Small intestine (tissue), 16 donors: Measurements from ENCODE around the gene C1QTNF6. TPM values are rescaled to one million over a fixed set of nuclear protein-coding genes. Genes with fewer than 3 reads are reported as not detected.
"Not testable (repeated sequence)": the region's sequence is repeated elsewhere in the genome, so short reads cannot be mapped to it uniquely, and the experiment has no call there.

Experiments
- DNase-seq, 2 donors: peaks; one replicate each; pipeline versions ENCODE4 v3.0.0 to v3.0.0-alpha.2; 2013
- FAIRE-seq: peaks from 2 replicates; lab custom pipeline; 2012; peaks lifted over from hg19 to GRCh38; lab: Jason Lieb, UNC
- H3K27ac ChIP-seq, 3 donors: one replicate each; pipeline ENCODE4 v1.5.1; 2013; ENCODE audit warnings: low read length in 2 of 3, mild to moderate bottlenecking in 2 of 3, control low read depth in 1 of 3, inconsistent platforms in 1 of 3, low read depth in 1 of 3, moderate library complexity in 1 of 3
- H3K27me3 ChIP-seq, 3 donors: one replicate each; pipeline ENCODE4 v1.6.1; 2013; ENCODE audit warnings: low read length in 3 of 3, inconsistent platforms in 1 of 3; ENCODE audit not compliant: control insufficient read depth in 3 of 3, insufficient read depth in 3 of 3
- H3K36me3 ChIP-seq, 3 donors: one replicate each; pipeline ENCODE4 v1.6.1; 2013; ENCODE audit warnings: low read length in 3 of 3, inconsistent platforms in 1 of 3, low read depth in 1 of 3, mild to moderate bottlenecking in 1 of 3, moderate library complexity in 1 of 3; ENCODE audit not compliant: control insufficient read depth in 3 of 3, insufficient read depth in 2 of 3
- H3K4me1 ChIP-seq, 3 donors: one replicate each; pipeline ENCODE4 v1.6.1; 2013; ENCODE audit warnings: low read length in 2 of 3, inconsistent platforms in 1 of 3, low read depth in 1 of 3, mild to moderate bottlenecking in 1 of 3, moderate library complexity in 1 of 3; ENCODE audit not compliant: control insufficient read depth in 3 of 3, insufficient read depth in 2 of 3
- H3K4me3 ChIP-seq, 3 donors: one replicate each; pipeline ENCODE4 v1.5.1; 2013; ENCODE audit warnings: low read length in 3 of 3, control low read depth in 1 of 3, inconsistent platforms in 1 of 3, low read depth in 1 of 3, mild to moderate bottlenecking in 1 of 3, moderate library complexity in 1 of 3
- H3K9me3 ChIP-seq, 2 donors: one replicate each; pipeline ENCODE4 v1.6.1; 2013; ENCODE audit warnings: low read depth in 1 of 2, low read length in 1 of 2; ENCODE audit not compliant: control insufficient read depth in 2 of 2, insufficient read depth in 1 of 2
- WGBS, 3 donors: extraction: QIAGEN DNeasy Blood & Tissue Kit; methylation state at CpG; one replicate each; pipeline ENCODE4 v1.1.7; 2013; 5-methylcytosine and 5-hydroxymethylcytosine counted together
- long read RNA-seq, 10 donors: transcript quantifications; one replicate each; lab custom pipeline, GENCODE V29; 2026
- polyA plus RNA-seq, 4 donors: library from polyadenylated mRNA; stranded (reverse) in 3 of 4; unstranded in 1 of 4; fragments of 200-250 nt in 3 of 4; fragments of 120-200 nt in 1 of 4; gene quantifications; one replicate each; pipeline versions ENCODE4 v1.2.1 to v1.2.3, GENCODE V29; 2013
- donor health status: healthy with polysubstance abuse.
- donor health status: control.
- donor health status: control.
- donor health status: Bipolar disorder and iron deficiency.
- donor health status: healthy.

C1QTNF6 gene
- polyA plus RNA-seq: 10 to 100 TPM in 1 of 4 donors, 1 to 10 TPM in 3; 2.4 to 20.0 (median 3.1) TPM
- long read RNA-seq, donor 1, transcript C1QTNF6-201 (3 exons, 2,934 nt): major isoform, 12 of 14 reads
- long read RNA-seq, donor 1, partial matches to known transcripts: 0 of 14 reads
- long read RNA-seq, donor 1, other reads (novel, unspliced or antisense): 0 of 14 reads
- long read RNA-seq, donor 2: 0 reads
- long read RNA-seq, donor 3, partial matches to known transcripts: 0 of 4 reads
- long read RNA-seq, donor 3, other reads (novel, unspliced or antisense): 0 of 4 reads
- long read RNA-seq, donor 4: 0 reads
- long read RNA-seq, donor 5: 0 reads
- long read RNA-seq, donor 6, partial matches to known transcripts: 0 of 2 reads
- long read RNA-seq, donor 6, other reads (novel, unspliced or antisense): 0 of 2 reads
- long read RNA-seq, donor 7, transcript C1QTNF6-201 (3 exons, 2,934 nt): major isoform, 5 of 5 reads
- long read RNA-seq, donor 7, partial matches to known transcripts: 0 of 5 reads
- long read RNA-seq, donor 7, other reads (novel, unspliced or antisense): 0 of 5 reads
- long read RNA-seq, donor 8, partial matches to known transcripts: 0 of 1 reads
- long read RNA-seq, donor 8, other reads (novel, unspliced or antisense): 0 of 1 reads
- long read RNA-seq, donor 9: 0 reads
- long read RNA-seq, donor 10, transcript C1QTNF6-201 (3 exons, 2,934 nt): major isoform, 5 of 16 reads
- long read RNA-seq, donor 10, partial matches to known transcripts: 8 of 16 reads
- long read RNA-seq, donor 10, other reads (novel, unspliced or antisense): 0 of 16 reads

- H3K27ac ChIP-seq: peak within 1 kb of the TSS; percentile 35 to 82 (median 58)
- FAIRE-seq: no peak
- DNase-seq: peak in 1 of 2 donors; percentile 62
- no peaks in the 10 kb centered on the region for H3K27me3 ChIP-seq
- peaks cover 0 to 5% of the 10 kb centered on the region in 2 donors for H3K9me3 ChIP-seq
- H3K4me3 ChIP-seq: peak within 1 kb of the TSS in 1 of 3 donors; percentile 20
- H3K4me1 ChIP-seq: peaks cover 3 to 44% (median 11%) of the 10 kb centered on the region in 3 donors
- 21 to 44% (median 30%) methylated on average over 14 to 17 of the region's 17 CpGs for WGBS, 3 donors
- H3K36me3 ChIP-seq: peaks cover 0 to 17% (median 0%) of the 10 kb centered on the region in 3 donors
Observed at GRCh38 chr22:37187891-37188761, at the start of gene C1QTNF6. C1QTNF6 (minus strand) TSS chr22:37188247; CDS start chr22:37188213, 34 bp downstream.

DNA sequence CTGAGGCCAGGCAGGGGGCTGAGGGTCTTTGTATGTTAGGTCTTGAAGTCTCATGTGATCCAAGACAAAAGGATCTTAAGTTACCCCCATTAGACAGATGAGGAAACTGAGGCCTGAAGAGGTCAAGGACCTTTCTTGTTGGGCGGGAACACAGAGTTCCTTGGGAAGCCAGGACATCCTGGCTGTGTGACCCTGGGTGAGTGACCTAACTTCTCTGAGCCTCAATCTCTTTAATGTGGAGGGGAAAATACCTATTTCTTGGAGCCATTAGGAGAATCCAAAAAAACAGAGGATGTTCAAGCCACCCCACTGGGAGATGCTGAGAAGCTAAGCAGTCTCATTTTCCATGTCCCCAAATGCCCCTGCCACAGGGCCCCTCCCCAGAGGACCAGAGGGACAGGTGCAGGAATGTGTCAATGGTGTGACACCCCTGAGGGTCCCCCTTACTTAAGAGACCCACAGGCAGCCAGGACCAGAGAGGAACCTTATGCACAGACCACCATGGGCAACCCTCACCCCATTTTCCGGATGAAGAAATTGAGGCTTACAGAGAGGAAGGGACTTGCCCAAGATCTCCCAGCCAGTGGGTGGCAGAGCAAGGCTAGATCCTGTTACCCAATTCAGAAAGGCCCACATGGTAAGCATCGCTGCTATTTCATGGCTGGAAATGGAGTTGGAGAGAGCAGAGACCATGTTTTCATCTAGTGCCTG is 48.0 kb upstream of the C1QTNF6 start:
- H3K27ac ChIP-seq: peak overlapping the region in 1 of 3 donors; percentile 4
- 89 to 92% (median 91%) methylated on average over 3 of the region's 3 CpGs for WGBS, 3 donors
- no peaks in the 10 kb centered on the region for H3K27me3 ChIP-seq
- H3K4me3 ChIP-seq: no peak overlapping the region
- peaks cover 0 to 28% (median 0%) of the 10 kb centered on the region in 3 donors for H3K36me3 ChIP-seq
- no peaks in the 10 kb centered on the region for H3K9me3 ChIP-seq
- H3K4me1 ChIP-seq: no peaks in the 10 kb centered on the region
- FAIRE-seq (no peak), DNase-seq (no peak)

GRCh38 chr22:37234736-37235711 is 47.0 kb upstream of the C1QTNF6 start:
- H3K27me3 ChIP-seq: no peaks in the 10 kb centered on the region
- no peak overlapping the region for H3K4me3 ChIP-seq
- FAIRE-seq (no peak), DNase-seq (no peak)
- WGBS, 3 donors: 77 to 79% (median 78%) methylated on average over 16 of the region's 16 CpGs
- H3K36me3 ChIP-seq: peaks cover 0 to 22% (median 0%) of the 10 kb centered on the region in 3 donors
- H3K27ac ChIP-seq: peak overlapping the region in 1 of 3 donors; percentile 12
- no peaks in the 10 kb centered on the region for H3K9me3 ChIP-seq
- H3K4me1 ChIP-seq: no peaks in the 10 kb centered on the region

DNA sequence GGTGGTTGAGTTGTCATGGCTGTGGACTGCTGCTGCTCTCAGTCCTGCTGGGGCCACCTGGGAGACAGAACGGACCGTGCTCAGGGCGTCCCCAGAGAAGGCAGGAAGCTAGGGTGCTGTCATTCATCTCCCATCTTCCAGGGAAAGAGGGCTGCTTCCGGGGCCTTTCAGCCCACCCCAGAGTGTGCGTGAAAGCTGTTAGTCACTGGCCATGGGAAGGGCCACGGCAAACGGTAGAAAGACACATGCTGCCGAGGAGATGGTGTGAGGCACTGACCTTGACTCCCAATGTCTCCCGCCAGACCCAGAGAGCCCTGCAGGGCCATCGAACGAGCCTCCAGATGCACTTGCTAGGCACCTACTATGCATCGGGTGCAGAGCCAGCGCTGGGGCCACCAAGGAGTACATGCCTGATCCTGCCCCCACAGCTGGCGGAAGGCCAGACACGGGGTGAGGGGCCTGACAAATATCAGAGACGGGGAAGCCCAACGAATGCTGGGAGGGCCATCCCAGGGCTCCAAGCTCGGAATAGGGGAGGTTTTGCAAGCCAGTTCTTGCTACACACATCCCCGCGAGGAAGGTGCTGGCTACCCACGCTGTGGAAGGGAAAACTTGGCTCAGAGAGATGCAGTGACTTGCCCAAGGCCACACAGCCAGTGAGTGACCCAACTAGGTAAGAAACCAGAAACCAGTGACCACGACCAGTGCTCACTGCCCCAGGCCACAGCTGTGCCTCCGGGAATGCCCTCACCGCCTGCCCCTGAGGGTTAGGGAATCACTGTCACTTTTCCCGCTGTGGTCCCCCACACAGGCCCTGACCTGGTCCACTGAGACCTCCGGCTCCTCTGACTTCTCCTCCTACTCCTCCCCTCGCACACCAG is 45.9 kb upstream of the C1QTNF6 start:
- FAIRE-seq: no peak
- no peaks in the 10 kb centered on the region for H3K4me1 ChIP-seq
- no peaks in the 10 kb centered on the region for H3K9me3 ChIP-seq
- H3K27ac ChIP-seq: no peak overlapping the region
- no peaks in the 10 kb centered on the region for H3K27me3 ChIP-seq
- 68 to 70% (median 69%) methylated on average over 25 to 27 of the region's 27 CpGs for whole genome bisulfite sequencing, 3 donors
- H3K36me3 ChIP-seq: peaks cover 0 to 23% (median 0%) of the 10 kb centered on the region in 3 donors
- no peak for DNase-seq
- no peak overlapping the region for H3K4me3 ChIP-seq

DNA sequence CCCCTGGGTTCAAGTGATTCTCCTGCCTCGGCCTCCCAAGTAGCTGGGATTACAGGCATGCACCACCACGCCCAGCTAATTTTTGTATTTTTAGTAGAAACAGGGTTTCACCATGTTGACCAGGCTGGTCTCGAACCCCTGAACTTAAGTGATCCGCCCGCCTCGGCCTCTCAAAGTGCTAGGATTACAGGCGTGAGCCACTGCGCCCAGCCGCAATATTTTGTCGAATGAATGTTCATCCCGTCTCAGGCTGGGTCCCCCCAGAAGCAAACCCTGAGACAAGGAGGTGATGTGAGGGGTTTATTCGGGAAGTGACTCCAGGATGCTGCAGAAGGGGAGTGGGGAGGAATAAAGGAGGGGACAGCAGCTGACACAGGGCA is 45.3 kb upstream of the C1QTNF6 start:
- H3K9me3 ChIP-seq, H3K27me3 ChIP-seq, H3K27ac ChIP-seq, H3K4me3 ChIP-seq, DNase-seq, FAIRE-seq, H3K4me1 ChIP-seq: not testable (repeated sequence)
- WGBS, 3 donors: 85 to 92% (median 88%) methylated on average over 12 of the region's 12 CpGs
- peaks cover 0 to 23% (median 0%) of the 10 kb centered on the region in 3 donors for H3K36me3 ChIP-seq

DNA sequence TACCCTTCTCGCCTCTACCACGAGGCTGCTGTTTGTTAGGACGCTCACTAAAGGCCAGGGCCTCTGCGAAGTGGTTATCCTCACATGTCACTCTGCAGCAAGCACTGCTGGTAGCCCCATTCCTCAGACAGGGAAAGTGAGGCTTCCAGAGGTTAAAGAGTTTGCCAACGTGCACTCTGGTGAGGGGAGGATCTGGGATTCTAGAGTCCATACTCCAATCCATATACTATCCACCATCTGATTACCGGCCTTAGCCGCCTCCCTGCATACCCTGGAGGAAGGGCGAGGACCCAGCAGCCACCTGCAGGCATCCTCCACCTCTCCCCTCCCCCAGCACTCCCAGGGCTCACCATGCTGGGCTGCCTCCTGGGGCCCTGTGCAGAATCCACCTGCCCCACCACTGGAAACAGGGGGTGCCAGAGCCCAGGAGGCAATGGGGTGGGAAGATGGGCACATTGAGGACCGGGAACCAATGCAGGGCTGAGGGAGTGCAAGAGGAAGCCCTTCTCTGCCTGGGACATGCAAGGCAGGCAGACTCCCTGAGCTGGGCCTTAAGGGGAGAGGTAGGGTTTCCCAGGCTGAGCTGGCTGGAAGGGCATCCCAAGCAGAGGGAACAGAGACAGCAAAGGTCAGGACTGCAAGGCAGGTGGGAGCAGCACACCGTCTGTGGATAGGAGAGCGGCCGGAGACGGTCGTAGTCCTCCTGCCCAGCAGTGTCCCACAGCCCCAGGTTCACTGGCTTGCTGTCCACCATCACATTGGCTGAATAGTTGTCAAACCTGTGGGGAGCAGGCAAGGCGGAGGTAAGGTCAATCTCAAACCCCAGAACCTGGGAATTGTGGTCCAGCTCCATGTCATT is 44.3 kb upstream of the C1QTNF6 start:
- Histone ChIP-seq H3K4me3 (no peak overlapping the region), H3K27ac (peak overlapping the region in 1 of 3 donors; percentile 7), H3K9me3 (no peaks in the 10 kb centered on the region), H3K36me3 (peaks cover 0 to 26% (median 0%) of the 10 kb centered on the region in 3 donors), H3K27me3 (no peaks in the 10 kb centered on the region), H3K4me1 (no peaks in the 10 kb centered on the region)
- FAIRE-seq (no peak), DNase-seq (no peak)
- WGBS, 3 donors: 64 to 77% (median 66%) methylated on average over 15 of the region's 15 CpGs
